Heart right ventricle (tissue), 16 donors: Measurements from ENCODE around the gene NUDT17. TPM values are rescaled to one million over a fixed set of nuclear protein-coding genes. Genes with fewer than 3 reads are reported as not detected.

Source experiments
- ATAC-seq, 8 donors: fragments of 200-7000 bp; cut with Tn5 transposase; one replicate each; pipeline ENCODE4 v1.9.1; 2020; ENCODE audit warnings: mild to moderate bottlenecking in 8 of 8, moderate library complexity in 8 of 8, moderate number of reproducible peaks in 1 of 8
- DNase-seq, 2 donors: peaks; one replicate each; pipeline ENCODE4 v3.0.0-alpha.2; 2020
- H3K27ac ChIP-seq, 10 donors: fragments of 200-600 bp; sonication (generic) in 2 of 10; one replicate each; pipeline versions ENCODE4 v1.5.0 to v1.8.0; 2020 to 2022; ENCODE audit warnings: mild to moderate bottlenecking in 3 of 10
- H3K27me3 ChIP-seq, 7 donors: fragments of 200-600 bp; one replicate each; pipeline ENCODE4 v1.8.0; 2021 to 2022; ENCODE audit warnings: mild to moderate bottlenecking in 2 of 7
- H3K36me3 ChIP-seq, 9 donors: fragments of 200-600 bp; sonication (generic) in 1 of 9; one replicate each; pipeline versions ENCODE4 v1.5.0 to v1.8.0; 2020 to 2022; ENCODE audit warnings: mild to moderate bottlenecking in 2 of 9
- H3K4me1 ChIP-seq, 9 donors: fragments of 200-600 bp; sonication (generic) in 1 of 9; one replicate each; pipeline versions ENCODE4 v1.5.0 to v1.8.0; 2020 to 2022; ENCODE audit warnings: mild to moderate bottlenecking in 4 of 9
- H3K4me3 ChIP-seq, 10 donors: fragments of 200-600 bp; sonication (generic) in 2 of 10; one replicate each; pipeline versions ENCODE4 v1.5.0 to v1.8.0; 2020 to 2022; ENCODE audit warnings: mild to moderate bottlenecking in 7 of 10, moderate library complexity in 2 of 10
- H3K9me3 ChIP-seq, 11 donors: fragments of 200-600 bp in 10 of 11; sonication (generic) in 2 of 11; one replicate each; pipeline versions ENCODE4 v1.5.0 to v1.8.0; 2013 to 2022; ENCODE audit warnings: mild to moderate bottlenecking in 2 of 11, control low read depth in 1 of 11, moderate library complexity in 1 of 11
- WGBS, 2 donors: extraction: QIAGEN DNeasy Blood & Tissue Kit; methylation state at CpG; one replicate each; pipeline ENCODE4 v1.1.7; 2013; ENCODE audit warnings: inconsistent platforms in 1 of 2; 5-methylcytosine and 5-hydroxymethylcytosine counted together
- intact Hi-C, 10 donors: fragments of 100-400 bp; cut with DNase I; formaldehyde crosslinking; loops; one replicate each; pipeline versions ENCODE4 v1.11.1 to v1.14.2; 2022
- polyA plus RNA-seq, 2 donors: library from polyadenylated mRNA; stranded (reverse); fragments of 200-250 nt; gene quantifications; one replicate each; pipeline ENCODE4 v1.2.3, GENCODE V29; 2013
- total RNA-seq, 10 donors: library from RNA; stranded (reverse); fragmentation: NEBNext Ultra II Directional in 3 of 10; extraction: Animal tissue kit (Norgen Biotek cat#: 25700) in 3 of 10; gene quantifications; one replicate each; pipeline versions ENCODE4 v1.2.1 to v1.2.4, GENCODE V29; 2021 to 2023
- TF ChIP-seq, protein P1 (sequence below), 9 donors: fragments of 200-600 bp; sonication (generic) in 2 of 9; IDR thresholded peaks; one replicate each; pipeline versions ENCODE4 v1.5.0 to v1.8.0; 2021 to 2022; ENCODE audit warnings: antibody characterized with exemption in 9 of 9, mild to moderate bottlenecking in 5 of 9, moderate library complexity in 1 of 9
- donor health status: Arrhythmogenic right ventricular cardiomyopathy.
- donor health status: ischemic (EF 13 %, LVEDD 7.1; RV severe dilation, severe dysfunction).
- donor health status: healthy with polysubstance abuse.
- donor health status: DM: no; HTN: yes; CAD: no.
- donor health status: DM: no; HTN: no; CAD: no.
- donor health status: ischemic (EF 25% LVEDD 6.9; RV normal size, moderate dysfunction).
- donor health status: ischemic (EF 25% LVEDD 5.7; RV mildly dilated, moderate dysfunction).
- donor health status: healthy.
- donor health status: DM: yes; HTN: yes; CAD: no.
- donor health status: Ischemic cardiomyopathy.
- donor health status: ischemic (EF 35%, LVEDD 5.7; RV mildly dilated, moderate dysfunction).
- donor health status: nonischemic (EF 11% LVEDD 7.7; RV severe dilation, severe dysfunction).
- donor health status: DM: yes; HTN: yes; CAD: no.
- donor health status: PGD.
- donor health status: ischemic (EF 29% LVEDD 5.4; RV normal size, mild dysfunction).
- donor health status: nonischemic (EF 23%, LVEDD 6.1; RV moderate dilation, normal function).

Gene NUDT17
- total and polyA plus RNA-seq, 12 donors, result 0.75 to 4.9 (median 3.6) TPM

DNA sequence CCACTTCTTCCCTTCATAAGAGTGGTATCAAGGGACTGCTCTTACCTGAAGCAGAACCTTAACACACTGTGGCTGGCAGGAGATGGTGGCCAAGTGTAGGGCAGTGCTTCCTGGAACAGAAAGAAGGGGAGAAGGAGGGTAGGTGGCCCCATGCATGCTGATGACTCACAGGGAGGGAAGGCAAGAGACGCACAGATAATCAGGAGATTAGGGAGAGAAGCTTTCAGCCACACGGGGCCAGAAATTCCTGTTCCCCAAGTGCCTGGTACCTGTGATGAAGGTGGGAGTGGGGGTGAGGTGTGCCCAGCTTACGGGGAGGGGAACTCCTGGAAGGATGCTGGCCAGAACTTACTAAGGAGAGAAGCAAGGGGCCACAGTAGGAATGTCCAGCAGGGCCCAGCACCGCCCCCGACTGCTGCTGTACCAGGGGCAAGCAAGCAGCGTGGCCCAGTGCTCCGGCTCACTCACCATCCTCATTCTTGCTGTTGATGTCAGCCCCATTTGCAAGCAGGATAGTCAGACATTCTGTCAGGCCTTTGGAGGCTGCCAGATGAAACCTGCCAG, 32.6 kb downstream of the NUDT17 start:
- no peak overlapping the region for H3K27ac ChIP-seq
- TF ChIP-seq, protein P1, sequence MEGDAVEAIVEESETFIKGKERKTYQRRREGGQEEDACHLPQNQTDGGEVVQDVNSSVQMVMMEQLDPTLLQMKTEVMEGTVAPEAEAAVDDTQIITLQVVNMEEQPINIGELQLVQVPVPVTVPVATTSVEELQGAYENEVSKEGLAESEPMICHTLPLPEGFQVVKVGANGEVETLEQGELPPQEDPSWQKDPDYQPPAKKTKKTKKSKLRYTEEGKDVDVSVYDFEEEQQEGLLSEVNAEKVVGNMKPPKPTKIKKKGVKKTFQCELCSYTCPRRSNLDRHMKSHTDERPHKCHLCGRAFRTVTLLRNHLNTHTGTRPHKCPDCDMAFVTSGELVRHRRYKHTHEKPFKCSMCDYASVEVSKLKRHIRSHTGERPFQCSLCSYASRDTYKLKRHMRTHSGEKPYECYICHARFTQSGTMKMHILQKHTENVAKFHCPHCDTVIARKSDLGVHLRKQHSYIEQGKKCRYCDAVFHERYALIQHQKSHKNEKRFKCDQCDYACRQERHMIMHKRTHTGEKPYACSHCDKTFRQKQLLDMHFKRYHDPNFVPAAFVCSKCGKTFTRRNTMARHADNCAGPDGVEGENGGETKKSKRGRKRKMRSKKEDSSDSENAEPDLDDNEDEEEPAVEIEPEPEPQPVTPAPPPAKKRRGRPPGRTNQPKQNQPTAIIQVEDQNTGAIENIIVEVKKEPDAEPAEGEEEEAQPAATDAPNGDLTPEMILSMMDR (IDR thresholded peaks at IDR 0.05), result no peak
- no peaks in the 10 kb centered on the region for H3K27me3 ChIP-seq
- no peaks in the 10 kb centered on the region for H3K36me3 ChIP-seq
- 75 to 84% methylated on average over 7 of the region's 7 CpGs for WGBS, 2 donors
- H3K9me3 ChIP-seq, result no peaks in the 10 kb centered on the region
- ATAC-seq (no peak), DNase-seq (no peak)
- H3K4me1 ChIP-seq, result peaks cover 0 to 1% (median 0%) of the 10 kb centered on the region in 9 donors
- no peak overlapping the region for H3K4me3 ChIP-seq
- intact Hi-C loops, result no loop called here

DNA sequence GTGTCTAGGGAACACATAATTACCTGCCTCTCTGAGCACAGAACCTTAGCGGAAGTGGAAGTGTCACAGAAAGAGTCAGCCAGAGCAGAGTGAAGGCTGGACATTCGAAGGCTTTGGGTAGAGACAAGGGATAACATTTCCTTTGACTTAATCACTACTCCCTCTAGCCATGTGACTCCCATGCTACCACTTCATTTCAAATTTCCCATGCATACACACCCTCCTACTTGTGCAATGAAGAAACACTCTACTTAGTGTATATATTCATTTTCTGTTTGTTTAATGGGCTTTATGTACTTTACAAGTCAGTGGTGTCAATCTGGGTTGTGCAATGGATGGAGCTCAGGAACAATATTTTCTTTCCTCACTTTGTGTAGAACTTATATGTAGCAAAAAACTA, 33.3 kb downstream of the NUDT17 start:
- H3K27me3 ChIP-seq, result no peaks in the 10 kb centered on the region
- H3K36me3 ChIP-seq, result no peaks in the 10 kb centered on the region
- ATAC-seq, result no peak
- H3K9me3 ChIP-seq, result no peaks in the 10 kb centered on the region
- TF ChIP-seq, protein P1 (IDR thresholded peaks at IDR 0.05), result no peak
- intact Hi-C loops, result no loop called here
- no peak for DNase-seq
- no peak overlapping the region for H3K4me3 ChIP-seq
- no peak overlapping the region for H3K27ac ChIP-seq
- H3K4me1 ChIP-seq, result no peaks in the 10 kb centered on the region
- WGBS, 2 donors, result 77 to 80% methylated on average over 2 of the region's 2 CpGs

DNA sequence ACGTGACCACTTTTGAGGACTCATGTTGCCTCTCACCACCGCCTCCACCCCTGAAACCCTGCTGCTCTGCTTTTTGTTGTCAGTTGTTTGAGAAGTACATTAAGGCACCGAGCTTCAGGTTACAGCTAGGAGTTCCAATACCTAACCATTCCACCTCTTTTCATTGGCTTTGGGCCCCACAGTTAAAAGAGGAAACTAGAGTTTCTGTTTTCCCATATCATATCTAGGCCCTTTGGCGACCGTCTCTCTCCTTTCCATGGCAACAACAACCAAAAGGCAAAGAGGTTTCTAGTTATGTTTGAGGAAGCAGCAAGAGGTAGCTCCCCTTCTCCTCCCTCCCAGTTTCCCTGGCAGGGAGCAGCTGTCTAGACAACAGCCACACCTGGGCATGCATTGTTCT, 34.3 kb downstream of the NUDT17 start:
- H3K27me3 ChIP-seq, result peaks cover 0 to 7% (median 0%) of the 10 kb centered on the region in 7 donors
- H3K4me1 ChIP-seq, result peaks cover 0 to 2% (median 0%) of the 10 kb centered on the region in 9 donors
- no peak overlapping the region for H3K4me3 ChIP-seq
- H3K27ac ChIP-seq, result no peak overlapping the region
- WGBS, 2 donors, result 58 to 73% methylated on average over 5 of the region's 5 CpGs
- ATAC-seq (no peak), DNase-seq (no peak)
- H3K9me3 ChIP-seq, result no peaks in the 10 kb centered on the region
- TF ChIP-seq, protein P1 (IDR thresholded peaks at IDR 0.05), result no peak
- intact Hi-C loops, result no loop called here
- no peaks in the 10 kb centered on the region for H3K36me3 ChIP-seq

DNA sequence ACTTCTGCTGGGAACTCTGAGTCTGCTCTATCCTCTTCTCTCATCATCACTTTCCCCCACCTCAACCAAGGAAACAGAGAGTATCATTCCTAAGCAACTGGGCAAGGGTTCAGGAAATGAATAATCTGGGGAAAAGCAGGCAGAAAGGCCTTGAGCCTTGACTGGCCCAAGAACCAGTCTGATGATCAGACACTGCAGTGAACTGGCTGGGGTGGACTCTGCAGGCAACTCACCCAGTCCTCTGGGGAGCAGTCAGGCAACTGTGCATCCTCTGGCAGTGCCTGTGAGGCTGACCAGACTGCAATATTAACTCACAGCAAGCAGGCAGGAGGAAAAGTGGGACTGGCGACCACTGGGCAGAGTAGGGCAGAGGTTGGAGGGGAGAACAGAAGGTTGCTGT, 39.2 kb downstream of the NUDT17 start:
- Histone ChIP-seq H3K27me3 (peaks cover 0 to 12% (median 0%) of the 10 kb centered on the region in 7 donors), H3K9me3 (no peaks in the 10 kb centered on the region), H3K36me3 (no peaks in the 10 kb centered on the region), H3K27ac (no peak overlapping the region), H3K4me1 (peaks cover 0 to 27% (median 9%) of the 10 kb centered on the region in 9 donors), H3K4me3 (no peak overlapping the region)
- ATAC-seq (no peak), DNase-seq (no peak)
- 89 to 100% methylated on average over 1 of the region's 1 CpG for WGBS, 2 donors
- intact Hi-C loops, result no loop called here
- TF ChIP-seq, protein P1 (IDR thresholded peaks at IDR 0.05), result no peak
